ENCODE data around the gene SLC27A1. TPM values are rescaled to one million over a fixed set of nuclear protein-coding genes. Genes with fewer than 3 reads are reported as not detected.

Gene SLC27A1
- total RNA-seq, 4 donors from 2014 or later = 25.3 to 53.4 (median 39.5) TPM

DNA sequence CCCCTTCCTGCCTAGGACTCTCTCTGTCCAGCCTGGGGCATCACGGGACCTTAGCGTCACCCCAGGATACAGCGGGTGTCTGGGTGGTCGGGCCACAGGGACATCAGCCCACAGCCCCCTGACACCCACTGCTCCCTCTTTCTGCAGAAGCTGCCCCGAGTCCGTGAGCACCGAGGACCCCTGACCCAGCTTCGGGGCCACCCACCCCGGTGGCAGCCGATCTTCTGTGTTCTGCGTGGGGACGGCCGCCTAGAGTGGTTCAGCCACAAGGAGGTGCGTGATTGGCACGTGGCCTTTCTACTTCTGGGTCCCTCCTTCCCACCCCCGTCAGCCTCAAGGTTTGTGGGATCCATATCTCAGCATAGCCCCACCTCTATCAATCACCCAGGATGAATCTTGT lies 61.8 kb downstream of the SLC27A1 start:
- Histone ChIP-seq H3K27ac (no peak overlapping the region), H3K27me3 (peaks cover 5% of the 10 kb centered on the region), H3K36me3 (no peaks in the 10 kb centered on the region), H3K4me3 (no peak overlapping the region), H3K4me1 (no peaks in the 10 kb centered on the region), H3K9me3 (no peaks in the 10 kb centered on the region)
- no peak for DNase-seq (ENCODE audit: low spot score in 2 of 2)
- 73% methylated on average over 12 of the region's 16 CpGs for WGBS
- TF ChIP-seq POLR2AphosphoS5 (IDR thresholded peaks at IDR 0.05) (no peak), EP300 (IDR thresholded peaks at IDR 0.05) (no peak), POLR2A (IDR thresholded peaks at IDR 0.05) (no peak)
- TF ChIP-seq, protein P1, sequence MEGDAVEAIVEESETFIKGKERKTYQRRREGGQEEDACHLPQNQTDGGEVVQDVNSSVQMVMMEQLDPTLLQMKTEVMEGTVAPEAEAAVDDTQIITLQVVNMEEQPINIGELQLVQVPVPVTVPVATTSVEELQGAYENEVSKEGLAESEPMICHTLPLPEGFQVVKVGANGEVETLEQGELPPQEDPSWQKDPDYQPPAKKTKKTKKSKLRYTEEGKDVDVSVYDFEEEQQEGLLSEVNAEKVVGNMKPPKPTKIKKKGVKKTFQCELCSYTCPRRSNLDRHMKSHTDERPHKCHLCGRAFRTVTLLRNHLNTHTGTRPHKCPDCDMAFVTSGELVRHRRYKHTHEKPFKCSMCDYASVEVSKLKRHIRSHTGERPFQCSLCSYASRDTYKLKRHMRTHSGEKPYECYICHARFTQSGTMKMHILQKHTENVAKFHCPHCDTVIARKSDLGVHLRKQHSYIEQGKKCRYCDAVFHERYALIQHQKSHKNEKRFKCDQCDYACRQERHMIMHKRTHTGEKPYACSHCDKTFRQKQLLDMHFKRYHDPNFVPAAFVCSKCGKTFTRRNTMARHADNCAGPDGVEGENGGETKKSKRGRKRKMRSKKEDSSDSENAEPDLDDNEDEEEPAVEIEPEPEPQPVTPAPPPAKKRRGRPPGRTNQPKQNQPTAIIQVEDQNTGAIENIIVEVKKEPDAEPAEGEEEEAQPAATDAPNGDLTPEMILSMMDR (IDR thresholded peaks at IDR 0.05) = no peak

DNA sequence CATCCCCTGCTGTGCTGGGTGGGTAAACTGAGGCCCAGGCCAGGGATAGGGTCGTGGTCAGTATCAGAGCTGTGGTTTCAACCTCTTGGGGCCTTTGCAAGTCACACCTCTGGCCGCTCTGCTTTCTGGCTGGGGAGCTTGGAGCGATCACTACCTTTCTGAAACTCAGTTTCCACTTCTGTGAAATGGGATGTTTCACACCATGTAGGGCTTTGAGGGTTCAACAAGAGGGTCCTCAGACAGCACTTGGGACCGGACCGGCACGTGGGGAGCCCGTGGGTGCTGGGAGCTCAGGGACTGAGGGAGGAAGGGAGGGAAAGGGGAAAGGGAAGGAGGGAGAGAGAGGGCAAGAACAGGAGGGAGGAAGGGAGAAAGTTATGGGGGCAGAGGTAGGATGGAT lies 62.2 kb downstream of the SLC27A1 start:
- no peak overlapping the region for H3K27ac ChIP-seq
- 59% methylated on average over 7 of the region's 7 CpGs for WGBS
- no peak for DNase-seq (ENCODE audit: low spot score in 2 of 2)
- H3K4me3 ChIP-seq = no peak overlapping the region
- no peaks in the 10 kb centered on the region for H3K36me3 ChIP-seq
- peaks cover 5% of the 10 kb centered on the region for H3K27me3 ChIP-seq
- TF ChIP-seq POLR2AphosphoS5 (IDR thresholded peaks at IDR 0.05) (no peak), EP300 (IDR thresholded peaks at IDR 0.05) (no peak), POLR2A (IDR thresholded peaks at IDR 0.05) (no peak)
- TF ChIP-seq, protein P1 (IDR thresholded peaks at IDR 0.05) = no peak
- H3K9me3 ChIP-seq = no peaks in the 10 kb centered on the region
- H3K4me1 ChIP-seq = no peaks in the 10 kb centered on the region

DNA sequence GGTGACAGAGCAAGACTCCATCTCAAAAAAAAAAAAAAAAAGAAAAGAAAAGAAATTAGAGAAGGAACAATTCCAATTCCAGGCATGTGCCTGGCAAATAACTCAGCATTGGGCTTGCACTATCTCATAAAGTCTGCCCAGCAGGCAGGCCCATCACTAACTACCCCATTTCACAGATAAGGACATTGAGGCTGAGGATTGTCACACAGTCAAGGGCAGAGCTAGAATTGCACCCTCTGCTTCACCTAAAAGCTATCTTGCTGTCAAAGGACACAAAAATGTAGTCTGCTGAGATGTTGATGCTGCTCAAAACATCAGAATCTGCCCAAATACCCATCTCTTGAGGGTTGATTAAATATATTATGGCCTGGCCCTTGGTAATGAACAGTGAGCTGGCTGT lies 64.4 kb downstream of the SLC27A1 start:
- H3K27me3 ChIP-seq = no peaks in the 10 kb centered on the region
- H3K27ac ChIP-seq = no peak overlapping the region
- no peaks in the 10 kb centered on the region for H3K36me3 ChIP-seq
- no peaks in the 10 kb centered on the region for H3K9me3 ChIP-seq
- TF ChIP-seq, protein P1 (IDR thresholded peaks at IDR 0.05) = no peak
- no peak for TF ChIP-seq POLR2AphosphoS5 (IDR thresholded peaks at IDR 0.05)
- TF ChIP-seq EP300 (IDR thresholded peaks at IDR 0.05) = no peak
- no peak for TF ChIP-seq POLR2A (IDR thresholded peaks at IDR 0.05)
- no peak for DNase-seq (ENCODE audit: low spot score in 2 of 2)
- H3K4me1 ChIP-seq = peaks cover 12% of the 10 kb centered on the region
- no peak overlapping the region for H3K4me3 ChIP-seq

DNA sequence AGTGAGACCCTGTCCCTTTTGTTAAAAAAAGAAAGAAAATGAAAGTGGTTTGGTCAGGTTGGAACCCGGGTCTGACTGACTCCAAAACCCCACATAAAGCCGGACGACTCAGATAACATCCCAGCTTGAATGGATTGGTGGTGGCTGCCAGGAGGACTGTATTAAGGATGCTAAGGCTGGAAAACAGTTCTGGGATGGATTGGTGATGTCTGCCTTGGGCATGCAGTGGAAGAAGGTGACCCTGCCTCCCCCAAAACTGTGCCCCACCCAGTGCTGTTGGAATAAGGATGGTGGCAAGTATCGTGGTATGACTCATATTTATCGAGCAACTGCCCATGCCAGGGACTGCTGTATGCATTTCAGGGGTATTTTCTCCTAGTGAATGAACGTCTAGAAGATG lies 66.6 kb downstream of the SLC27A1 start:
- peaks cover 12% of the 10 kb centered on the region for H3K4me1 ChIP-seq
- H3K27me3 ChIP-seq = no peaks in the 10 kb centered on the region
- WGBS = 71% methylated on average over 6 of the region's 6 CpGs
- no peaks in the 10 kb centered on the region for H3K9me3 ChIP-seq
- no peak overlapping the region for H3K27ac ChIP-seq
- no peak overlapping the region for H3K4me3 ChIP-seq
- TF ChIP-seq POLR2A (IDR thresholded peaks at IDR 0.05) = no peak
- TF ChIP-seq, protein P1 (IDR thresholded peaks at IDR 0.05) = no peak
- TF ChIP-seq EP300 (IDR thresholded peaks at IDR 0.05) = no peak
- TF ChIP-seq POLR2AphosphoS5 (IDR thresholded peaks at IDR 0.05) = no peak
- DNase-seq (ENCODE audit: low spot score in 2 of 2) = no peak
- no peaks in the 10 kb centered on the region for H3K36me3 ChIP-seq

DNA sequence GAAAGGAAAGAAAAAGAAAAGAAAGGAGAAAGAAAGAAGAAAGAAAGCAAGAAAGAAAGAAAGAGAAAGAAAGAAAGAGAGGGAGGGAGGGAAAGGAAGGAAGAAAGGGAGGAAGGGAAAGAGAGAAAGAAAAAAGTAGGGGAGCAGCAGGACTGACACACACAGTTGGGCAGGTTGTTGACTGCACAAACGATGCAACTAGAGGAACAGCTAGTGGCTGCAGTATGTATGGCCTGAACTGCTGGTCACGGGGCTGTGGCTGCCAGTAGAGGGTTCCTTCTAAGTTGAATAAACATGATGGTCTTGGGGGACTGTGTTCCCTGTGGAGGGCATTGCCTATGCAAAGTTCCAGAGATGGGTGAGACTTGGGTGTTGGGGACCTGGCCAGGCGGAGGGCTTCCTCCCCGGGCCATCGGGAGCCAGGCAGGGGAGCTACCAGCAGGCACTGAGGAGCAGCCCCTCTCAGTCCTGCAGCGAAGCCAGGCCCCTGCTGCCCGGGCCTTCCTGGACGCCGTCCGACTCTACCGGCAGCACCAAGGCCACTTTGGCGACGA lies 68.4 kb downstream of the SLC27A1 start:
- no peaks in the 10 kb centered on the region for H3K27me3 ChIP-seq
- 9% methylated on average over 11 of the region's 13 CpGs for WGBS
- no peaks in the 10 kb centered on the region for H3K9me3 ChIP-seq
- H3K27ac ChIP-seq = no peak overlapping the region
- H3K4me1 ChIP-seq = peaks cover 12% of the 10 kb centered on the region
- no peaks in the 10 kb centered on the region for H3K36me3 ChIP-seq
- TF ChIP-seq POLR2A (IDR thresholded peaks at IDR 0.05) = no peak
- TF ChIP-seq, protein P1 (IDR thresholded peaks at IDR 0.05) = no peak
- TF ChIP-seq POLR2AphosphoS5 (IDR thresholded peaks at IDR 0.05) = no peak
- no peak for TF ChIP-seq EP300 (IDR thresholded peaks at IDR 0.05)
- H3K4me3 ChIP-seq = peak overlapping the region; percentile 62
- DNase-seq (ENCODE audit: low spot score in 2 of 2) = no peak

Data from suprapubic skin (tissue), 4 donors.